Fibroblast of villous mesenchyme (primary cell): ENCODE measurements around the gene PI4KB. TPM values are rescaled to one million over a fixed set of nuclear protein-coding genes. Genes with fewer than 3 reads are reported as not detected.
A peak's percentile ranks its signal among the peaks of the same experiment; 100 is the strongest.
"Not testable (repeated sequence)": the region's sequence is repeated elsewhere in the genome, so short reads cannot be mapped to it uniquely, and the experiment has no call there.

Experiments
- DNase-seq: peaks from one replicate; pipeline ENCODE4 v3.0.0-alpha.2; 2010; ENCODE audit warnings: low read depth
- H3K4me3 ChIP-seq: 2 replicates; pipeline ENCODE4 v1.5.1; 2011; ENCODE audit warnings: low read depth, mild to moderate bottlenecking, low read length
- total RNA-seq: library from RNA; depleted of rRNA; stranded (reverse); fragments of >200 nt; gene quantifications from 2 replicates; pipeline ENCODE4 v1.2.3, GENCODE V29; 2012
- TF ChIP-seq, protein P1 (sequence below): IDR thresholded peaks from 2 replicates; pipeline ENCODE4 v1.5.1; 2012; ENCODE audit warnings: low read depth, mild to moderate bottlenecking, low read length; ENCODE audit not compliant: insufficient read depth

The PI4KB gene
- total RNA-seq, 1 donor: 85.5 TPM

DNA sequence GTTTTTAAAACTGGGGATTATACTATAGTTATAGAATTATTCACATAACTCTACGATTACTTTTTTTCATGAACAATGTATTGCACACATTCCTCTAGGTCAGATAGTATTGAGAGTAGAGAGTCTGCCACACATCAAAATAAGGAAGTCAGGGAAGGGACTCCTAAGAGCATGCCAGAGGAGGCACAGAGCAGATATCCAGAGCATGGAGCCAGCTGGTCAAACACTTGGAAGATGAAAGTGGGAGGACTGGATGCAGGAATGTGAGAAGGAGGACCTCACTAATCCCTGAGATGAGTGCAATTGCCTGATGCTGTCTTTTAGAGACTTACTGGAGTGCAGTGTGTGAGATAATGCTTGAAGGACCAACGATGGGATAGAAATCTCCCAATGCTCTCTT, 29.5 kb upstream of the PI4KB start:
- TF ChIP-seq, protein P1, sequence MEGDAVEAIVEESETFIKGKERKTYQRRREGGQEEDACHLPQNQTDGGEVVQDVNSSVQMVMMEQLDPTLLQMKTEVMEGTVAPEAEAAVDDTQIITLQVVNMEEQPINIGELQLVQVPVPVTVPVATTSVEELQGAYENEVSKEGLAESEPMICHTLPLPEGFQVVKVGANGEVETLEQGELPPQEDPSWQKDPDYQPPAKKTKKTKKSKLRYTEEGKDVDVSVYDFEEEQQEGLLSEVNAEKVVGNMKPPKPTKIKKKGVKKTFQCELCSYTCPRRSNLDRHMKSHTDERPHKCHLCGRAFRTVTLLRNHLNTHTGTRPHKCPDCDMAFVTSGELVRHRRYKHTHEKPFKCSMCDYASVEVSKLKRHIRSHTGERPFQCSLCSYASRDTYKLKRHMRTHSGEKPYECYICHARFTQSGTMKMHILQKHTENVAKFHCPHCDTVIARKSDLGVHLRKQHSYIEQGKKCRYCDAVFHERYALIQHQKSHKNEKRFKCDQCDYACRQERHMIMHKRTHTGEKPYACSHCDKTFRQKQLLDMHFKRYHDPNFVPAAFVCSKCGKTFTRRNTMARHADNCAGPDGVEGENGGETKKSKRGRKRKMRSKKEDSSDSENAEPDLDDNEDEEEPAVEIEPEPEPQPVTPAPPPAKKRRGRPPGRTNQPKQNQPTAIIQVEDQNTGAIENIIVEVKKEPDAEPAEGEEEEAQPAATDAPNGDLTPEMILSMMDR: no peak
- H3K4me3 ChIP-seq: no peak overlapping the region
- peak; percentile 13 for DNase-seq

DNA sequence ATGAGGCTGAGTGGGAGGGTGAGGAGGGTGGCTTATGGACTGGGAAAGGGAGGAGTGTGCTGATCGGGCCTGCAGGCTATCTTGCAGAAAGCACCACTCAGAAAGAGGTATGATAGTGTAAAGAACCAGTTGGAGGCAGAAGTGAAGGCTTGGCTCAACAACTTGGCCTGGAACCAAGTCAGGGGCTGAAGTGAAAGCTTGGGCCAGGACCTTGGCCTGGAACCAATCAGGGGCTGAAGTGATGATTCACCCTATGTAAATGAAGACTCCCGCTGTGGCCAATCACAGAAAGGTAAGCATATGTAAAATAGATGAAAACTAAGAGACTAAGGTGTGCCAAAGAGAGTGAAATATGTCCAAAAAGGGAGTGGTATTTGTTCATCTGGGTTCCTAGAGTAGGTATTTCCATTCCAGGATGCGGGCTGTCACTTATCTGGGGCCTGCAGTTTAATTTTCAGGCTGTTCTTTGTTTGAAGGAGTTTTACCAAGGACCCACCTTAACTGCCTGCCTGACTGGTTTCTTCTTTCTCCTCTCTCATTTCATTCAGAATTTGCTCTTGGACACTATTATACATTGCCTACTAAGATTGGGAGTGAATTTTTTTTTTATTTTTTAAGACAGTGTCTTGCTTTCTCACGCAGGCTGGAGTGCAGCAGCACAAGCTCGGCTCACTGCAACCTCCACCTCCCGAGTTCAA, 25.0 kb upstream of the PI4KB start:
- H3K4me3 ChIP-seq: no peak overlapping the region
- TF ChIP-seq, protein P1: no peak
- DNase-seq: peak; percentile 13

DNA sequence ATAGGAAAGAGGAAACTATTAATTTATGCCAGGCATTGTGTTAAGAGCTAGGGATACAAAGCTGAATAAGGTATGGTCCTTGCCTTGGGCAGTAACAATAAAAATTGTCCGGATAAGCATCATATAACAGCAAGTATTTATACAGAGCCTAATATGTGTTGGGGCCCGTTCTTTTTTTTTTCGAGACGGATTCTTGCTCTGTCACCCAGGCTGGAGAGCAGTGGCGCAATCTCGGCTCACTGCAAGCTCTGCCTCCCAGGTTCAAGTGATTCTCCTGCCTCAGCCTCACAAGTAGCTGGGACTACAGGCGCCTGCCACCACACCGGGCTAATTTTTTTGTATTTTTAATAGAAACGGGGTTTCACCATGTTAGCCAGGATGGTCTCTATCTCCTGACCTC, 23.1 kb upstream of the PI4KB start:
- not testable (repeated sequence) for DNase-seq, H3K4me3 ChIP-seq

DNA sequence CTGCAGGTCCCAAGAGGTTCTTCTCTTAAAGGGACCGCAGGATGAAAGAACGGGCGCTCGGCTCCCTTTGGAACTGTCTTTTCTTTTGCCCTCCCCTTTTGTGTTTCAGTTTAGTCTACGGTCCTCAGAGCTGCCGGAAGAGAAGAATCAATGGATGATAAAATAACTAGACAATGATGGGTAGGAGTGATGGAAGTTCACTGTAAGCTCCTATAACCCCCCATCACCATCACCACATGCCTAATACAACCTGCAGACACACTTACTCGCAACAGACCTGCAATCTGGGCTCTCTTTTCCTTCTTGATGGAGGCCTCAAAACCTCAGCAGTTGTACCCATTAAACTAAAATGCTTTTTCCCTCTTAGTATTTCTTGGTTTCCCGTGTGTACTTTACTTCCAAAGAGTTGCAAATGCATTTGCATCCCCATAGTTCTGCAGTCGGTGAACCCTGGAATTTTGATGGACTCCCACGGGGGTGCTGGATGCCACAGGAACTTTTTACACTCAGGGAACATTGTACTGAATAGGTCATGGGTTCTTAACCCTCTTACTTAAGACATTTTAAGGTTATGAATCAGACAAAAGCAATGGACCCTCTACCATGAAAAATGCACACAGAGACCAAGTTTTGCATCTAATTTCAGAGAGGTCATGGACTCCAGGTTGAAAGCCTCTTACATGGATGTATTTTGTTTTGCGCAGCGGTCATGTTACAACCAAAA, 20.5 kb upstream of the PI4KB start:
- TF ChIP-seq, protein P1: no peak
- H3K4me3 ChIP-seq: peak overlapping the region; percentile 94
- peak; percentile 14 for DNase-seq

DNA sequence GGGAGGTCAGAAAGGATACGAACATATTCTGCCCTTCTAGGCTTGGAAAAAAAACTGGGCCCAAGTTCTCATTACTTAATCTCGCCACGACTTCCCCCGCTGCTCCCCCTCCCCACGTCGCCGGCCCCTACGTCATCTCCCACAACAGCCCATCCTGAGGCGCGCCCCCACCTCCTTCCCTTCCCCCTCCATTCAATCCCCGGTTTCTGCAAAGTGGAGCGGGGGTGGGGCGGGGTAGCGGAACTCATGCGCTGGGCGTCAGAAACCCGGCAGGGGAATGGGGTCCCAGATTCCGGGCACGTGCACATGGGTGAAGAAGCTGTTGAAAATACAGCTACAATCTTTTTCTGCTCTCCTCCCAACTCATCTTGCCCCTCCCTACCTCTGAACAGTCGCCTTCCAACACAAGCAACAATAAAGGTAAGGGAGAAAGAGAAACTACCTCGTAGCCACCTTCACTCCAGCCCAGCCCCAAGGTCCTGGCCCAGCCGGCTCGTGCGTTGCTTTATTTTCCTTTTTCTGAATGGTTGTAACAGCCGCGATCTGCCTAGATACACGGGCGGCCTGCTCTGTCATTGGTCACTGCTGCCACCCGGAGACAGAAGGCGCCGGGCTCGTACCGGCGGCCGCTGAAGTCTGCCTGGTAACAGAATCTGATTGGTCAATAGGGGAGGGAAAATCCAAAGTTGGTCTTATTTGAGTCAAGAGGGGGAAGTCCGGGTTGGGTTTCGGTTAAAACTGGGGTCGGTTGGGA, 19.7 kb upstream of the PI4KB start, which contains the start of gene RFX5:
RFX5 (minus strand) TSS at position 484 of the 754 bp plus-strand sequence. CDS start 932 bp downstream, outside the sequence.
- H3K4me3 ChIP-seq: peak within 1 kb of the TSS; percentile 94
- peak; percentile 99 for DNase-seq
- TF ChIP-seq, protein P1: no peak

DNA sequence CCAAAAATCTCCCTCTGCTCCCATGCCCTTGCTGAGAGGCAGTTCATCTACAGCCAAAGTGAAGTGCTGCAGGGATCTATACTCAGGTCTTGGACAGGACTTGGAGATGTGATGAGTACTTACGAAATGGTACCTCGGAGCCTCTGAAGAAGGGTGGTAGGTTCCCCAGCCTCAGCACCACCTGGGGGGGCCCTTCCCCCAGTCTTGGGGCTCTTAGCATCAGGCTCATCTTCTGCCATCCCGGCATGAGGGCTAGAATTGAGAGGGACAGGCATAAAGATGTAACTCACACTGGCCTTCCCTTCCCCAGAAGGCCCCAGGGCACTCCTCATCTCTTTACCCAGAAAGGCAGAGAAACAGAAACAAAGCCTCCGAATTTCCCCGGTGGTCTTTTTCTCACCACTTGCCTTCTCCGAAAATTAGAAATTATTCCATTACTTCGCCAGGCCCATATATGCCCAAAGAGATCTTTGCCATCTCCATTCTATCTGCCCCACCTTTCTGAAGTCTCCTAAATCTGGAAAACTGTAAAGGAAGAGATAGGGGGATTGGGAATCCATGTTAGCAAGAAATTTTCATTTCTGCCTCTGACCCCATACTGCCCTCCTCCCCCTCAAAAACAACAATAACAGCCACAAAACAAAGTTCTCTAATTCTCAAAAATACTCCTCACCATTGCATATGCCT, 19.0 kb upstream of the PI4KB start:
- peak; percentile 12 for DNase-seq
- H3K4me3 ChIP-seq: peak overlapping the region; percentile 94
- TF ChIP-seq, protein P1: no peak
